A673 (cell line): ENCODE measurements around the gene CYTH1. TPM values are rescaled to one million over a fixed set of nuclear protein-coding genes. Genes with fewer than 3 reads are reported as not detected.
"Not testable (repeated sequence)": the region's sequence is repeated elsewhere in the genome, so short reads cannot be mapped to it uniquely, and the experiment has no call there.

Experiments used
- BruUV-seq: library from RNA; stranded (reverse); fragments of 400-500 nt; replicated peaks from 2 replicates; lab custom pipeline; 2021; lab: Mats Ljungman, UMichigan
- CTCF ChIA-PET: fragments of 300-600 bp; sonication (Branson Sonifier 250); formaldehyde crosslinking; loops from one replicate; lab custom pipeline; 2022; ENCODE audit warnings: antibody characterized with exemption; lab: Charles Lee
- POLR2A ChIA-PET: fragments of 300-600 bp; sonication (Branson Sonifier 250); formaldehyde crosslinking; loops from one replicate; lab custom pipeline; 2022; ENCODE audit warnings: antibody characterized with exemption; ENCODE audit not compliant: low non-redundant PET; lab: Charles Lee
- DNase-seq: peaks from one replicate; pipeline ENCODE4 v3.0.0-alpha.2; 2015; ENCODE audit warnings: low spot score
- H3K27ac ChIP-seq: fragments of 200-600 bp; sonication (generic); 2 replicates; pipeline ENCODE4 v1.5.1; 2016; ENCODE audit warnings: mixed run types, low read depth, mild to moderate bottlenecking, mixed read lengths, antibody characterized with exemption, low read length; ENCODE audit not compliant: poor library complexity, severe bottlenecking
- H3K27me3 ChIP-seq: fragments of 200-600 bp; sonication (generic); replicated peaks from 2 replicates; pipeline ENCODE4 v1.6.1; 2017; ENCODE audit warnings: mixed run types, low read depth, mild to moderate bottlenecking, mixed read lengths, antibody characterized with exemption, low read length; ENCODE audit not compliant: insufficient read depth, poor library complexity
- H3K36me3 ChIP-seq: fragments of 200-600 bp; sonication (generic); 2 replicates; pipeline ENCODE4 v1.6.1; 2016; ENCODE audit warnings: mixed run types, mild to moderate bottlenecking, mixed read lengths, antibody characterized with exemption, low read length; ENCODE audit not compliant: insufficient read depth, poor library complexity, severe bottlenecking
- H3K4me1 ChIP-seq: fragments of 200-600 bp; sonication (generic); 2 replicates; pipeline ENCODE4 v1.6.1; 2017; ENCODE audit warnings: mixed run types, mild to moderate bottlenecking, mixed read lengths, antibody characterized with exemption, low read length; ENCODE audit not compliant: insufficient read depth, poor library complexity, severe bottlenecking
- H3K4me3 ChIP-seq: fragments of 200-600 bp; sonication (generic); 2 replicates; pipeline ENCODE4 v1.5.1; 2016; ENCODE audit warnings: low read depth, mixed run types, mild to moderate bottlenecking, mixed read lengths, low read length; ENCODE audit not compliant: poor library complexity, severe bottlenecking
- H3K9me3 ChIP-seq: fragments of 200-600 bp; sonication (generic); 2 replicates; pipeline ENCODE4 v1.6.1; 2016; ENCODE audit warnings: mixed run types, low read depth, mild to moderate bottlenecking, mixed read lengths, antibody characterized with exemption, low read length; ENCODE audit not compliant: poor library complexity, severe bottlenecking
- CTCF ChIP-seq: fragments of 300-800, 200-600 bp; sonication (generic); conservative IDR thresholded peaks from 2 replicates; pipeline ENCODE4 v1.5.1; 2017; ENCODE audit warnings: low read depth, mild to moderate bottlenecking, antibody characterized with exemption, low read length, moderate library complexity, mixed read lengths
- EZH2 ChIP-seq: fragments of 200-600 bp; sonication (generic); IDR thresholded peaks from 2 replicates; pipeline ENCODE4 v1.6.1; 2017; ENCODE audit warnings: borderline replicate concordance, low read depth, mild to moderate bottlenecking, mixed read lengths, antibody characterized with exemption, low read length; ENCODE audit not compliant: poor library complexity, severe bottlenecking
- intact Hi-C: fragments of 100-400 bp; cut with micrococcal nuclease; formaldehyde crosslinking; loops from one replicate; pipeline ENCODE4 v1.10.0; 2022; ENCODE audit not compliant: unreplicated experiment
- total RNA-seq: library from RNA; stranded (reverse); gene quantifications from 2 replicates; pipeline ENCODE4 v1.2.3, GENCODE V29; 2021

CYTH1 gene
- total RNA-seq, 1 experiment from 2014 or later: 17.9 TPM

GRCh38 chr17:78672005-78672404 is 110.1 kb downstream of the CYTH1 start:
- BruUV-seq: no TSS peak
- intact Hi-C loops: no loop called here
- Histone ChIP-seq H3K36me3 (no peaks in the 10 kb centered on the region), H3K27ac (no peak overlapping the region), H3K27me3 (no peaks in the 10 kb centered on the region), H3K4me3 (no peak overlapping the region), H3K9me3 (no peaks in the 10 kb centered on the region), H3K4me1 (no peaks in the 10 kb centered on the region)
- CTCF ChIA-PET: no interaction called here
- DNase-seq: no peak
- TF ChIP-seq CTCF: no peak
- no peak for TF ChIP-seq EZH2
- POLR2A ChIA-PET: no interaction called here

GRCh38 chr17:78671726-78672001 is 110.4 kb downstream of the CYTH1 start:
- H3K4me1 ChIP-seq, POLR2A ChIA-PET, CTCF ChIA-PET, H3K27me3 ChIP-seq, DNase-seq, intact Hi-C loops, H3K36me3 ChIP-seq, H3K4me3 ChIP-seq, BruUV-seq, H3K9me3 ChIP-seq, H3K27ac ChIP-seq: not testable (repeated sequence)

GRCh38 chr17:78670850-78671725 is 111.0 kb downstream of the CYTH1 start:
- intact Hi-C loops: no loop called here
- no peak for DNase-seq
- no peak for TF ChIP-seq CTCF
- TF ChIP-seq EZH2: no peak
- POLR2A ChIA-PET: no interaction called here
- no peaks in the 10 kb centered on the region for H3K4me1 ChIP-seq
- CTCF ChIA-PET: no interaction called here
- no peak overlapping the region for H3K27ac ChIP-seq
- no peaks in the 10 kb centered on the region for H3K9me3 ChIP-seq
- BruUV-seq: no TSS peak
- no peaks in the 10 kb centered on the region for H3K36me3 ChIP-seq
- no peak overlapping the region for H3K4me3 ChIP-seq
- H3K27me3 ChIP-seq: no peaks in the 10 kb centered on the region
